RWPE1 (cell line): ENCODE data around the gene ARL6IP4.
A peak's percentile ranks its signal among the peaks of the same experiment; 100 is the strongest.

Experiments used
- CTCF ChIA-PET: fragments of 350-600 bp; sonication (Branson Sonifier 250); formaldehyde crosslinking; extraction: SDS; loops from one replicate; lab custom pipeline; 2021; lab: Yijun Ruan, JAX
- POLR2A ChIA-PET: fragments of 400-600 bp; formaldehyde crosslinking; extraction: SDS; loops from one replicate; lab custom pipeline; 2020; ENCODE audit warnings: antibody characterized with exemption; ENCODE audit not compliant: low non-redundant PET; lab: Yijun Ruan, JAX
- DNase-seq: peaks from one replicate; pipeline ENCODE4 v3.0.0; 2012; ENCODE audit warnings: low spot score
- H3K27ac ChIP-seq: fragments of 450-650 bp; 2 replicates; pipeline ENCODE4 v1.5.1; 2017
- TF ChIP-seq, protein P1 (sequence below): fragments of 450-650 bp; conservative IDR thresholded peaks from 2 replicates; pipeline ENCODE4 v1.5.1; 2017; ENCODE audit warnings: low read depth, mild to moderate bottlenecking

The ARL6IP4 gene

DNA sequence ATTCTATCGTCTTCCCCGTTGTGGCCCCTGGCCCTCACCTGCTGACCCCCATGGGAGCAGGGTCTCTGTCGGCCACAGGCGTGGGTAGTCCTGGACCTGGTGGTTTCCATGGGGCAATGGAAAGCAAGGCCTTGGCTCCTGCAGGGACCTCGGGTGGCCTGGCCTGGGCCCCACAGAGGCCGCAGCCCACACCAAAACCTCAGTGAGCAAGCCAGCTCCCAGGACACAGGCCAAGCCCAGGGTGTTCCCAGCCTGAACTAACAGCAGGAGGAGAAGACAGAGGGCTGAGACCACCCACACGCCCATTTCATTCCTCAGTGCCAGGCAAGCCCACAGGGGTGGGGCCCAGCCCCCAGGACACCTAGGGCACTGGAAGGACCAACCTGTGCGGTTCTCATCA lies 31.1 kb upstream of the ARL6IP4 start:
- TF ChIP-seq, protein P1, sequence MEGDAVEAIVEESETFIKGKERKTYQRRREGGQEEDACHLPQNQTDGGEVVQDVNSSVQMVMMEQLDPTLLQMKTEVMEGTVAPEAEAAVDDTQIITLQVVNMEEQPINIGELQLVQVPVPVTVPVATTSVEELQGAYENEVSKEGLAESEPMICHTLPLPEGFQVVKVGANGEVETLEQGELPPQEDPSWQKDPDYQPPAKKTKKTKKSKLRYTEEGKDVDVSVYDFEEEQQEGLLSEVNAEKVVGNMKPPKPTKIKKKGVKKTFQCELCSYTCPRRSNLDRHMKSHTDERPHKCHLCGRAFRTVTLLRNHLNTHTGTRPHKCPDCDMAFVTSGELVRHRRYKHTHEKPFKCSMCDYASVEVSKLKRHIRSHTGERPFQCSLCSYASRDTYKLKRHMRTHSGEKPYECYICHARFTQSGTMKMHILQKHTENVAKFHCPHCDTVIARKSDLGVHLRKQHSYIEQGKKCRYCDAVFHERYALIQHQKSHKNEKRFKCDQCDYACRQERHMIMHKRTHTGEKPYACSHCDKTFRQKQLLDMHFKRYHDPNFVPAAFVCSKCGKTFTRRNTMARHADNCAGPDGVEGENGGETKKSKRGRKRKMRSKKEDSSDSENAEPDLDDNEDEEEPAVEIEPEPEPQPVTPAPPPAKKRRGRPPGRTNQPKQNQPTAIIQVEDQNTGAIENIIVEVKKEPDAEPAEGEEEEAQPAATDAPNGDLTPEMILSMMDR = no peak
- ChIA-PET POLR2A (no interaction called here), CTCF (interaction anchor here (0.7 kb wide), 1 partner anchor 276 kb away, joined by 3 read pairs; no protein-coding TSS in a partner anchor)
- peak overlapping the region; percentile 99 for H3K27ac ChIP-seq
- no peak for DNase-seq

- no peak for DNase-seq
- TF ChIP-seq, protein P1 = no peak
- H3K27ac ChIP-seq = peak overlapping the region; percentile 99
- CTCF ChIA-PET = no interaction called here
- POLR2A ChIA-PET = no interaction called here
These were observed 30.4 kb upstream of the ARL6IP4 start for GRCh38 chr12:122949816-122950675.

DNA sequence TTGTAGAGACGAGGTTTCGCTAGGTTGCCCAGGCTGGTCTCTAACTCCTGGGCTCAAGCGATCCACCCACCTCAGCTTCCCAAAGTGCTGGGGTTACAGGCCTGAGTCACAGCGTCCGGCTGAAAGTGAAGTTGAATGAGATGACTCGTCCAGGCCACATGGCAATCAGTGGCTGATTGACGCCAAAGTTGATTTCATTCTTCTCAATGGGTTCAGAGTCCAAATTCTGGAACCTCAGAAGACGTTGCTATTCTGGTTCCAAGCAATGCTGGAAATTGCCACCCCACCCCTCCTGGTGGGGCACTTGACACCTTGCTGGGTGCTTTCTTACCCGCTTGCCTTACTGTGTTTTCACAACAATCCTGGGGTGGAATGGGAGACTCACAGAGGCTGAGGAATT lies 29.1 kb upstream of the ARL6IP4 start:
- peak; percentile 57 for DNase-seq
- TF ChIP-seq, protein P1 = no peak
- ChIA-PET POLR2A (no interaction called here), CTCF (interaction anchor here (0.6 to 1.2 kb wide), 5 partner anchors 34 to 312 kb away, joined by 3 to 4 read pairs (median 3); no protein-coding TSS in a partner anchor)
- peak overlapping the region; percentile 99 for H3K27ac ChIP-seq

- peak; percentile 72 for DNase-seq
- ChIA-PET CTCF (interaction anchor here (0.6 to 1.5 kb wide), 22 partner anchors 19 to 1518 kb away, joined by 3 to 10 read pairs (median 4); partner anchors contain the start of gene OGFOD2), POLR2A (no interaction called here)
- TF ChIP-seq, protein P1 = peak; percentile 86
- H3K27ac ChIP-seq = peak overlapping the region; percentile 99
These were observed 28.2 kb upstream of the ARL6IP4 start for GRCh38 chr12:122951979-122952892.

DNA sequence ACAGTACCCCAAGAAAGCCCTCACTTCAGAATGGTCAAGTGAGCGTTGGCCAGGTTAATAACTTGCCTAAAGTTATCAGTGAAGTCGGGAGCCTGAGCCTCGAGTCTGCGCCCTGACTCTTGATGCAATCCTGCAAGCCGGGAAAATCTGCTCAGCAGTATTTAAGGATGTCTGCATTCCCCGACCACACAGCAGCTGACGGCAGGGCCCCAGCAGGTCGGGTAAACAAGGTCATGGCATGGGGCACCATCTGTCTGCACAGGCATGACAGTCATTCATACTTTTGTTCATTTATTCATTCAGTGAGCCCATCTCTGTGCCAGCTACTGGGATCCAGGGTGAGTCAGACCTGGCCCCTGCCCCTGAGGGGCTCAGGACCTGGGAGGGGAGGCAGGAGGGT lies 25.3 kb upstream of the ARL6IP4 start:
- DNase-seq = no peak
- CTCF ChIA-PET = interaction anchor here (0.6 to 1.2 kb wide), 2 partner anchors 37 to 94 kb away, joined by 3 read pairs; no protein-coding TSS in a partner anchor
- TF ChIP-seq, protein P1 = no peak
- peak overlapping the region; percentile 19; the same call in 1 of the 2 replicates for H3K27ac ChIP-seq
- POLR2A ChIA-PET = no interaction called here

DNA sequence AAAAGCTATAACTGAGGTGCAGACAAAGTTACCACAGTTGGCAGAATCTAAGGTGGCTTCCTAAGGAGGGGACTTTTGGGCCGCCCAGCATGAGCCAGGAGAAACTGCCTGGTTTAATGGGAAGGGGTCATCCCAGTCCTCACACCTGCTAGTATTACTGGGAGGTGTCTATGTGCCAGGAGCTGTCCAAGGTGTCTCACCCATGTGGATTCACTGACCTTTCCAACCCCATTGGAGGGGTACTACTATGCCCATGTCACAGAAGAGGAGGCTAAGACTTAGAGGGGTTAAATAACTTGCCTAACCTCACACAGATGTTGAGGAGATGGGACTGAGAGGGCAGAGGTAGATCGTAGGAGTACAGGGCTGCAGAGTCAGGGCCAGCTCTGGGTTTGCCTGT lies 24.4 kb upstream of the ARL6IP4 start:
- DNase-seq = no peak
- ChIA-PET POLR2A (no interaction called here), CTCF (interaction anchor here (0.5 to 1.3 kb wide), 4 partner anchors 18 to 1116 kb away, joined by 3 to 10 read pairs (median 4); no protein-coding TSS in a partner anchor)
- TF ChIP-seq, protein P1 = no peak
- H3K27ac ChIP-seq = no peak overlapping the region
